Subcutaneous preadipocyte (primary cell): ENCODE results near the gene CXCR3. TPM values are rescaled to one million over a fixed set of nuclear protein-coding genes. Genes with fewer than 3 reads are reported as not detected.

Source experiments
- total RNA-seq: library from RNA; depleted of rRNA; stranded (reverse); fragments of >200 nt; gene quantifications from 2 replicates; pipeline ENCODE4 v1.2.3, GENCODE V29; 2012

Gene CXCR3
- not detected in 2 replicates for total RNA-seq

GRCh38 chrX:71618303-71618721 lies at the start of gene CXCR3:
TSS of gene CXCR3 (minus strand) at chrX:71618511. CDS start at chrX:71618449, 62 bp downstream.

GRCh38 chrX:71667328-71668247 lies 49.3 kb upstream of the CXCR3 start, which contains the start of gene LOC101059915:
TSS of gene LOC101059915 (plus strand) at chrX:71667546.

GRCh38 chrX:71578253-71579135 lies 39.8 kb downstream of the CXCR3 start, which contains the start of gene GCNA:
TSS of gene GCNA (plus strand) at chrX:71578437. CDS start at chrX:71580822, 2,385 bp downstream.

Other genes starting within 250 kb of the CXCR3 start
- 112 and 150 TPM in 2 replicates for gene OGT, start 85.4 kb downstream of the CXCR3 start, total RNA-seq
- 1.5 and 1.8 TPM in 2 replicates for gene GCNA, start 40.1 kb downstream of the CXCR3 start, total RNA-seq
- gene CXorf49, start 99.8 kb upstream of the CXCR3 start, total RNA-seq = not detected in 2 replicates
- not detected in 2 replicates for gene CXorf49B, start 144.8 kb upstream of the CXCR3 start, total RNA-seq